Esophagus squamous epithelium (tissue), 5 donors: Measurements from ENCODE around the gene VEPH1. TPM values are rescaled to one million over a fixed set of nuclear protein-coding genes. Genes with fewer than 3 reads are reported as not detected.

Source experiments
- DNase-seq: peaks from one replicate; lab custom pipeline; 2025; lab: John Stamatoyannopoulos, UW
- H3K27ac ChIP-seq, 4 donors: fragments of 200-600 bp; sonication (generic); one replicate each; pipeline ENCODE4 v1.5.1; 2016 to 2019; ENCODE audit warnings: mild to moderate bottlenecking in 1 of 4
- H3K27me3 ChIP-seq, 4 donors: fragments of 200-600 bp; sonication (generic); 1 replicate in 3 of 4; 2 replicates in 1 of 4; pipeline versions ENCODE4 v1.5.1 to v1.6.0; 2017 to 2021; ENCODE audit warnings: antibody characterized with exemption in 1 of 4
- H3K36me3 ChIP-seq, 3 donors: fragments of 200-600 bp; sonication (generic); one replicate each; pipeline ENCODE4 v1.5.1; 2016 to 2019
- H3K4me1 ChIP-seq, 3 donors: fragments of 200-600 bp; sonication (generic); one replicate each; pipeline ENCODE4 v1.5.1; 2017 to 2019
- H3K4me3 ChIP-seq, 4 donors: fragments of 200-600 bp; sonication (generic); 1 replicate in 3 of 4; 2 replicates in 1 of 4; pipeline ENCODE4 v1.5.1; 2016 to 2019; ENCODE audit warnings: mild to moderate bottlenecking in 2 of 4, moderate library complexity in 1 of 4
- H3K9me3 ChIP-seq, 3 donors: fragments of 200-600 bp; sonication (generic); one replicate each; pipeline ENCODE4 v1.5.1; 2016 to 2019
- CTCF ChIP-seq, 6 experiments: fragments of 450-650 bp in 4 of 6; fragments of 200-600 bp in 2 of 6; sonication (generic) in 2 of 6; IDR thresholded peaks; one replicate each; pipeline ENCODE4 v1.5.1; 2016 to 2019; ENCODE audit warnings: antibody characterized with exemption in 6 of 6, mild to moderate bottlenecking in 4 of 6, moderate library complexity in 4 of 6
- POLR2A ChIP-seq, 4 donors: fragments of 450-650 bp; IDR thresholded peaks; one replicate each; pipeline ENCODE4 v1.6.1; 2017; ENCODE audit warnings: antibody characterized with exemption in 4 of 4, mild to moderate bottlenecking in 4 of 4, moderate library complexity in 3 of 4
- WGBS, 2 donors: methylation state at CpG; one replicate each; pipeline ENCODE4 v1.1.5; 2018; 5-methylcytosine and 5-hydroxymethylcytosine counted together
- intact Hi-C: fragments of 100-400 bp; cut with DNase I; formaldehyde crosslinking; loops from one replicate; pipeline ENCODE4 v1.15.0; 2022
- total RNA-seq, 4 donors: library from RNA; depleted of rRNA; stranded (reverse); fragments of >200 nt; gene quantifications; one replicate each; pipeline ENCODE4 v1.1.0, GENCODE V29; 2016
- donor health status: DM: yes; HTN: yes; CAD: no.

Gene VEPH1
- total RNA-seq, 4 donors from 2014 or later = not detected

DNA sequence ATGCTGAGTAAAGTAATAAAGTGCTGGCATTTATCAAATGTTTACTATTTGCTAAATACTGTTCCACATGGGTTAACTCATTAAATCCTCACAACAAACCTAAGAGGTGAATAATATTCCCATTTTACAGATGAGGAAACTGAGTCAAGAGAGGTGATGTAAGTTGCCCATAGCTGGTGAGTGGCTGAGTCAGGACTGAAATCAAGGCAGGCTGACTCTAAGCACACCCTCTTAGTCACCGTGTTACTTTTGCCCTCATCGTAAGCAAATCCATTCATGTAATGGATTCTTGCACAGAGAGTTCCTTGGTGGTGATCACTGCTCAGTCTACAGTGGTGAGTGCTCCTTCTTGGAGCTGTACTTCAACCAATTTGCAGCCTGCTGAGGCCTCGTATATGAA is 95.4 kb downstream of the VEPH1 start:
- DNase-seq = no peak
- no peaks in the 10 kb centered on the region for H3K4me1 ChIP-seq
- H3K4me3 ChIP-seq = no peak overlapping the region
- H3K27ac ChIP-seq = no peak overlapping the region
- 79 to 85% methylated on average over 3 of the region's 3 CpGs for WGBS, 2 donors
- intact Hi-C loops = no loop called here
- no peaks in the 10 kb centered on the region for H3K27me3 ChIP-seq
- no peaks in the 10 kb centered on the region for H3K36me3 ChIP-seq
- no peak for TF ChIP-seq POLR2A (IDR thresholded peaks at IDR 0.05)
- no peak for TF ChIP-seq CTCF (IDR thresholded peaks at IDR 0.05)
- no peaks in the 10 kb centered on the region for H3K9me3 ChIP-seq

- no peak overlapping the region for H3K27ac ChIP-seq
- 61 to 66% methylated on average over 5 of the region's 5 CpGs for WGBS, 2 donors
- H3K36me3 ChIP-seq = no peaks in the 10 kb centered on the region
- DNase-seq = no peak
- H3K9me3 ChIP-seq = no peaks in the 10 kb centered on the region
- no peaks in the 10 kb centered on the region for H3K27me3 ChIP-seq
- intact Hi-C loops = no loop called here
- no peak for TF ChIP-seq CTCF (IDR thresholded peaks at IDR 0.05)
- TF ChIP-seq POLR2A (IDR thresholded peaks at IDR 0.05) = no peak
- no peak overlapping the region for H3K4me3 ChIP-seq
- H3K4me1 ChIP-seq = no peaks in the 10 kb centered on the region
Measured at GRCh38 chr3:157406394-157406793, 96.8 kb downstream of the VEPH1 start.

DNA sequence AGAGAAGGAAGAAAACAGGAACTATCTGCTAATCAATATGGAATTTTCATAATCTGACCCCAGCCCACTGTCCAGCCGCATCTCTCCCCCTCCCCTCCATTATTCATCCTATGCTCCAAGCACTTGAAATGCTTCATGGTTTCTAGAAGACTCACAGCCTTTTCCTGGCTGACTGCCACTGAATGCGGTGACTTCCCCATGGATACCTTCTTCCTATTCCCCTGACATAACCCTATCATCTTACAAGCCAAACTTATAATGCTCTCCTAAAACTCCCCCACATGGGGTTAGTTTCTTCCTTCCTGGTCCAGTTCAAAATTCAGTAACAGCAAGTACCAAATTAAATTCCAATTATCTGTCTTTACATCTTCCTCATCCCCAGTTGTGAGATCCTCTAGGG is 97.8 kb downstream of the VEPH1 start:
- H3K36me3 ChIP-seq = no peaks in the 10 kb centered on the region
- intact Hi-C loops = no loop called here
- 79 to 80% methylated on average over 2 of the region's 2 CpGs for WGBS, 2 donors

GRCh38 chr3:157404381-157404780 is 98.8 kb downstream of the VEPH1 start:
- no peaks in the 10 kb centered on the region for H3K9me3 ChIP-seq
- no peak overlapping the region for H3K27ac ChIP-seq
- intact Hi-C loops = no loop called here
- no peaks in the 10 kb centered on the region for H3K36me3 ChIP-seq
- no peak for DNase-seq
- no peaks in the 10 kb centered on the region for H3K27me3 ChIP-seq
- TF ChIP-seq POLR2A (IDR thresholded peaks at IDR 0.05) = no peak
- no peak overlapping the region for H3K4me3 ChIP-seq
- WGBS, 2 donors = 50 to 53% methylated on average over 1 of the region's 1 CpG
- no peaks in the 10 kb centered on the region for H3K4me1 ChIP-seq

More for the DNA sequence above, 97.8 kb downstream of the VEPH1 start:
- no peaks in the 10 kb centered on the region for H3K4me1 ChIP-seq
- no peaks in the 10 kb centered on the region for H3K9me3 ChIP-seq
- H3K4me3 ChIP-seq = no peak overlapping the region
- no peak for DNase-seq
- H3K27ac ChIP-seq = no peak overlapping the region
- no peaks in the 10 kb centered on the region for H3K27me3 ChIP-seq
- TF ChIP-seq CTCF (IDR thresholded peaks at IDR 0.05) (no peak), POLR2A (IDR thresholded peaks at IDR 0.05) (no peak)

GRCh38 chr3:157398598-157398997 is 104.6 kb downstream of the VEPH1 start:
- no peaks in the 10 kb centered on the region for H3K36me3 ChIP-seq
- no peaks in the 10 kb centered on the region for H3K9me3 ChIP-seq
- no peaks in the 10 kb centered on the region for H3K27me3 ChIP-seq
- no peak overlapping the region for H3K27ac ChIP-seq
- no peak for DNase-seq
- no peaks in the 10 kb centered on the region for H3K4me1 ChIP-seq
- H3K4me3 ChIP-seq = no peak overlapping the region
- TF ChIP-seq CTCF (IDR thresholded peaks at IDR 0.05) (no peak), POLR2A (IDR thresholded peaks at IDR 0.05) (no peak)
- intact Hi-C loops = no loop called here
- 70% methylated on average over 3 of the region's 3 CpGs for WGBS, 2 donors

DNA sequence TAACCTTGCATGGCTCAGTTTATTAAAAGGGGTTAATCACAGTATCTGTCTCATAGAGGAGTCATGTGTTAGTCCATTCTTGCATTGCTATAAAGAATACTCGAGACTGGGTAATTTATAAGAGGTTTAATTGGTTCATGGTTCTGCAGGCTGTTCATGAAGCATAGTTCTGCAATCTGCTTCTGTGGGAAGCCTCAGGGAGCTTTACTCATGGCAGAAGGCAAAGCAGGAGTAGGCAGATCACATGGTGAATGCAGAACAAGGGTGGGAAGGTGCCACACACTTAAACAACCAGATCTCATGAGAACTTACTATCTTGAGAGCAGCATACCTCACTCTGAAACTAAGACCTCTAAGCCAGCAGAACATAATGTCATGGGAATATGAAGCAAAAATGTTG is 108.8 kb downstream of the VEPH1 start:
- Histone ChIP-seq H3K27ac (no peak overlapping the region), H3K27me3 (no peaks in the 10 kb centered on the region), H3K36me3 (no peaks in the 10 kb centered on the region), H3K4me1 (no peaks in the 10 kb centered on the region), H3K9me3 (no peaks in the 10 kb centered on the region), H3K4me3 (no peak overlapping the region)
- intact Hi-C loops = no loop called here
- TF ChIP-seq POLR2A (IDR thresholded peaks at IDR 0.05) (no peak), CTCF (IDR thresholded peaks at IDR 0.05) (no peak)
- no peak for DNase-seq
- 42 to 53% methylated on average over 1 of the region's 1 CpG for WGBS, 2 donors
